ENCODE data around the gene FKBP9.
"Not testable (repeated sequence)": the region's sequence is repeated elsewhere in the genome, so short reads cannot be mapped to it uniquely, and the experiment has no call there.

Gene FKBP9

GRCh38 chr7:33004104-33004616 is 46.9 kb downstream of the FKBP9 start:
- DNase-seq (ENCODE audit: low read depth in 1 of 2, low spot score in 1 of 2), result not testable (repeated sequence)

- DNase-seq (ENCODE audit: low read depth in 1 of 2, low spot score in 1 of 2), result not testable (repeated sequence)
Observed at GRCh38 chr7:33005193-33005592, 48.0 kb downstream of the FKBP9 start.

GRCh38 chr7:33005690-33006089 is 48.5 kb downstream of the FKBP9 start:
- not testable (repeated sequence) for DNase-seq (ENCODE audit: low read depth in 1 of 2, low spot score in 1 of 2)

GRCh38 chr7:33009734-33010133 is 52.5 kb downstream of the FKBP9 start:
- no peak for DNase-seq (ENCODE audit: low read depth in 1 of 2, low spot score in 1 of 2)

GRCh38 chr7:33012364-33012763 is 55.1 kb downstream of the FKBP9 start:
- DNase-seq (ENCODE audit: low read depth in 1 of 2, low spot score in 1 of 2), result no peak

GRCh38 chr7:33024189-33024757 is 67.0 kb downstream of the FKBP9 start:
- DNase-seq (ENCODE audit: low read depth in 1 of 2, low spot score in 1 of 2), result no peak

GRCh38 chr7:33035776-33036175 is 78.5 kb downstream of the FKBP9 start:
- no peak for DNase-seq (ENCODE audit: low read depth in 1 of 2, low spot score in 1 of 2)

- DNase-seq (ENCODE audit: low read depth in 1 of 2, low spot score in 1 of 2), result no peak
Observed at GRCh38 chr7:33038639-33039038, 81.4 kb downstream of the FKBP9 start.

GRCh38 chr7:33039257-33039902 is 82.1 kb downstream of the FKBP9 start:
- DNase-seq (ENCODE audit: low read depth in 1 of 2, low spot score in 1 of 2), result no peak

GRCh38 chr7:33039903-33040292 is 82.7 kb downstream of the FKBP9 start:
- no peak for DNase-seq (ENCODE audit: low read depth in 1 of 2, low spot score in 1 of 2)

- DNase-seq (ENCODE audit: low read depth in 1 of 2, low spot score in 1 of 2), result peak in 1 of 2 donors; percentile 25
Observed at GRCh38 chr7:33040803-33041516, 83.7 kb downstream of the FKBP9 start.

GRCh38 chr7:33041631-33042428 is 84.6 kb downstream of the FKBP9 start:
- no peak for DNase-seq (ENCODE audit: low read depth in 1 of 2, low spot score in 1 of 2)

- DNase-seq (ENCODE audit: low read depth in 1 of 2, low spot score in 1 of 2), result no peak
Observed at GRCh38 chr7:33043501-33044400, 86.5 kb downstream of the FKBP9 start.

GRCh38 chr7:33044401-33044718 is 87.1 kb downstream of the FKBP9 start:
- DNase-seq (ENCODE audit: low read depth in 1 of 2, low spot score in 1 of 2), result no peak

- DNase-seq (ENCODE audit: low read depth in 1 of 2, low spot score in 1 of 2), result no peak
Observed at GRCh38 chr7:33044986-33045385, 87.7 kb downstream of the FKBP9 start.

- DNase-seq (ENCODE audit: low read depth in 1 of 2, low spot score in 1 of 2), result no peak
Observed at GRCh38 chr7:33048257-33048656, 91.0 kb downstream of the FKBP9 start.

GRCh38 chr7:33048704-33049103 is 91.5 kb downstream of the FKBP9 start:
- DNase-seq (ENCODE audit: low read depth in 1 of 2, low spot score in 1 of 2), result no peak

- no peak for DNase-seq (ENCODE audit: low read depth in 1 of 2, low spot score in 1 of 2)
Observed at GRCh38 chr7:33050535-33051318, 93.5 kb downstream of the FKBP9 start.

- no peak for DNase-seq (ENCODE audit: low read depth in 1 of 2, low spot score in 1 of 2)
Observed at GRCh38 chr7:33053721-33054120, 96.5 kb downstream of the FKBP9 start.

Data from stimulated activated CD4-positive, alpha-beta T cell treated with anti-CD3 and anti-CD28 coated beads, Interleukin-15, amount 100 ng/mL, for 1 hour (primary cell).